Neural cell (in vitro differentiated cells): Measurements from ENCODE around the gene TMEM236. TPM values are rescaled to one million over a fixed set of nuclear protein-coding genes. Genes with fewer than 3 reads are reported as not detected.

Source experiments
- H2AFZ ChIP-seq: fragments of 200-600, 300-800 bp; sonication (generic), shearing (Covaris generic); 2 replicates; pipeline ENCODE4 v1.6.0; 2014; ENCODE audit warnings: low read depth, mild to moderate bottlenecking, antibody characterized with exemption, low read length, moderate library complexity
- H3F3A ChIP-seq: fragments of 200-600 bp; shearing (Covaris generic); 2 replicates; pipeline ENCODE4 v1.6.1; 2016; ENCODE audit warnings: mild to moderate bottlenecking, moderate library complexity, mixed read lengths, antibody characterized with exemption, low read length; ENCODE audit not compliant: insufficient read depth, poor library complexity, severe bottlenecking
- H3K27ac ChIP-seq: fragments of 200-600, 300-800 bp; sonication (generic), shearing (Covaris generic); 2 replicates; pipeline ENCODE4 v1.5.1; 2014; ENCODE audit warnings: mild to moderate bottlenecking, low read length, moderate library complexity
- H3K27me3 ChIP-seq: fragments of 300-800, 200-600 bp; sonication (generic), shearing (Covaris generic); 2 replicates; pipeline ENCODE4 v1.6.0; 2014; ENCODE audit warnings: mild to moderate bottlenecking, low read depth, low read length, moderate library complexity; ENCODE audit not compliant: insufficient read depth
- H3K36me3 ChIP-seq: fragments of 300-800, 200-600 bp; sonication (generic), shearing (Covaris generic); 2 replicates; pipeline ENCODE4 v1.5.1; 2014; ENCODE audit warnings: mild to moderate bottlenecking, antibody characterized with exemption, low read length, moderate library complexity; ENCODE audit not compliant: insufficient read depth
- H3K4me2 ChIP-seq: fragments of 300-800, 200-600 bp; sonication (generic), shearing (Covaris generic); 2 replicates; pipeline ENCODE4 v1.6.0; 2014; ENCODE audit warnings: mild to moderate bottlenecking, low read length
- H3K4me3 ChIP-seq: fragments of 300-800, 200-600 bp; sonication (generic), shearing (Covaris generic); 2 replicates; pipeline ENCODE4 v1.5.1; 2014; ENCODE audit warnings: mild to moderate bottlenecking, low read length, moderate library complexity
- H3K79me2 ChIP-seq: fragments of 200-600 bp; shearing (Covaris generic); replicated peaks from 2 replicates; pipeline ENCODE4 v1.6.0; 2014; ENCODE audit warnings: mild to moderate bottlenecking, low read length, moderate library complexity; ENCODE audit not compliant: insufficient read depth
- H3K9ac ChIP-seq: fragments of 300-800, 200-600 bp; sonication (generic), shearing (Covaris generic); 2 replicates; pipeline ENCODE4 v1.6.1; 2016; ENCODE audit warnings: mild to moderate bottlenecking, low read length, mixed read lengths
- H3K9me2 ChIP-seq: fragments of 200-600 bp; shearing (Covaris generic); 2 replicates; pipeline ENCODE4 v1.6.1; 2016; ENCODE audit warnings: mild to moderate bottlenecking, low read length, mixed read lengths; ENCODE audit not compliant: insufficient read depth
- H3K9me3 ChIP-seq: fragments of 200-600, 300-800 bp; sonication (generic), shearing (Covaris generic); 2 replicates; pipeline ENCODE4 v1.6.1; 2016; ENCODE audit warnings: mild to moderate bottlenecking, mixed run types, low read length, moderate library complexity, mixed read lengths
- H4K20me1 ChIP-seq: fragments of 200-600 bp; shearing (Covaris generic); 2 replicates; pipeline ENCODE4 v1.6.1; 2016; ENCODE audit warnings: mild to moderate bottlenecking, mixed run types; ENCODE audit not compliant: insufficient read depth
- EP300 ChIP-seq: fragments of 450-650 bp; conservative IDR thresholded peaks from 2 replicates; pipeline ENCODE4 v1.6.1; 2014; ENCODE audit warnings: antibody characterized with exemption, mild to moderate bottlenecking, moderate library complexity; ENCODE audit not compliant: poor library complexity, severe bottlenecking
- EZH2 ChIP-seq: fragments of 200-600, 300-800 bp; shearing (Covaris generic), sonication (generic); IDR thresholded peaks from 2 replicates; pipeline ENCODE4 v1.6.1; 2014; ENCODE audit warnings: antibody characterized with exemption, low read length, borderline replicate concordance, mild to moderate bottlenecking; ENCODE audit not compliant: insufficient read depth, poor library complexity, severe bottlenecking
- MXI1 ChIP-seq: fragments of 450-650 bp; conservative IDR thresholded peaks from 2 replicates; pipeline ENCODE4 v1.6.1; 2014; ENCODE audit warnings: antibody characterized with exemption, mild to moderate bottlenecking; ENCODE audit not compliant: poor library complexity, severe bottlenecking
- POLR2AphosphoS5 ChIP-seq: IDR thresholded peaks from 2 replicates; pipeline ENCODE4 v1.6.1; 2012
- RAD21 ChIP-seq: fragments of 450-650 bp; conservative IDR thresholded peaks from 2 replicates; pipeline ENCODE4 v1.6.1; 2014; ENCODE audit warnings: antibody characterized with exemption, mild to moderate bottlenecking, moderate library complexity
- SMC3 ChIP-seq: fragments of 450-650 bp; conservative IDR thresholded peaks from 2 replicates; pipeline ENCODE4 v1.6.1; 2014; ENCODE audit warnings: antibody characterized with exemption, mild to moderate bottlenecking, moderate library complexity; ENCODE audit not compliant: poor library complexity
- TAF1 ChIP-seq: IDR thresholded peaks from 2 replicates; pipeline ENCODE4 v1.6.1; 2012; ENCODE audit warnings: low read depth
- polyA plus RNA-seq: library from polyadenylated mRNA; depleted of rRNA; stranded (reverse); fragments of >200 nt; gene quantifications from 2 replicates; pipeline ENCODE4 v1.2.3, GENCODE V29; 2014
- TF ChIP-seq, protein P1 (sequence below): IDR thresholded peaks from 2 replicates; pipeline ENCODE4 v1.6.1; 2012; ENCODE audit warnings: borderline replicate concordance
- TF ChIP-seq, protein P2 (sequence below): fragments of 450-650 bp; IDR thresholded peaks from 2 replicates; pipeline ENCODE4 v1.5.1; 2014; ENCODE audit warnings: antibody characterized with exemption, mild to moderate bottlenecking, moderate library complexity; ENCODE audit not compliant: poor library complexity, severe bottlenecking

Gene TMEM236
- polyA plus RNA-seq, 1 donor from 2014 or later, result 0.10 TPM

DNA sequence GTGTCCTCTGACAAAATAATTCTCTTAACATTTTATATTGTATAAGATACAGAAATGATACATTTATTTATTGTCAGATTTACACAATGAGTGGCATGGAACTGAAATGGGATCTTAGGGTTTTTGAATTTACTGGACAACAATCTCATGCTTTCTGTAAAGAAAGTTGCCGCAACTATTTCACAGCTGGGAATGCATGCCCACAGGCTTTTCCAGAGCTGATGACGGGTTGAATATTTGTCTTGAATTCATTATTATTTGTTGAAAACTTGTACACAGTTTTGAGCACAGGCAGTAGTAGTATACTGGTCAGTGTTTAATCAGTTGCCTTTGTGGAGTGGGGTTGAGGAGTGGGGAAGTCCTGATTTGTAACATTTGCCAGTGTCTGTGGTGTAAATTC, 36.6 kb downstream of the TMEM236 start:
- H3K4me3 ChIP-seq, result no peak overlapping the region
- no peaks in the 10 kb centered on the region for H3K27me3 ChIP-seq
- H3F3A ChIP-seq, result no peaks in the 10 kb centered on the region
- TF ChIP-seq EP300 (no peak), SMC3 (no peak), RAD21 (no peak), POLR2AphosphoS5 (no peak), TAF1 (no peak), MXI1 (no peak), EZH2 (no peak)
- TF ChIP-seq, protein P1, sequence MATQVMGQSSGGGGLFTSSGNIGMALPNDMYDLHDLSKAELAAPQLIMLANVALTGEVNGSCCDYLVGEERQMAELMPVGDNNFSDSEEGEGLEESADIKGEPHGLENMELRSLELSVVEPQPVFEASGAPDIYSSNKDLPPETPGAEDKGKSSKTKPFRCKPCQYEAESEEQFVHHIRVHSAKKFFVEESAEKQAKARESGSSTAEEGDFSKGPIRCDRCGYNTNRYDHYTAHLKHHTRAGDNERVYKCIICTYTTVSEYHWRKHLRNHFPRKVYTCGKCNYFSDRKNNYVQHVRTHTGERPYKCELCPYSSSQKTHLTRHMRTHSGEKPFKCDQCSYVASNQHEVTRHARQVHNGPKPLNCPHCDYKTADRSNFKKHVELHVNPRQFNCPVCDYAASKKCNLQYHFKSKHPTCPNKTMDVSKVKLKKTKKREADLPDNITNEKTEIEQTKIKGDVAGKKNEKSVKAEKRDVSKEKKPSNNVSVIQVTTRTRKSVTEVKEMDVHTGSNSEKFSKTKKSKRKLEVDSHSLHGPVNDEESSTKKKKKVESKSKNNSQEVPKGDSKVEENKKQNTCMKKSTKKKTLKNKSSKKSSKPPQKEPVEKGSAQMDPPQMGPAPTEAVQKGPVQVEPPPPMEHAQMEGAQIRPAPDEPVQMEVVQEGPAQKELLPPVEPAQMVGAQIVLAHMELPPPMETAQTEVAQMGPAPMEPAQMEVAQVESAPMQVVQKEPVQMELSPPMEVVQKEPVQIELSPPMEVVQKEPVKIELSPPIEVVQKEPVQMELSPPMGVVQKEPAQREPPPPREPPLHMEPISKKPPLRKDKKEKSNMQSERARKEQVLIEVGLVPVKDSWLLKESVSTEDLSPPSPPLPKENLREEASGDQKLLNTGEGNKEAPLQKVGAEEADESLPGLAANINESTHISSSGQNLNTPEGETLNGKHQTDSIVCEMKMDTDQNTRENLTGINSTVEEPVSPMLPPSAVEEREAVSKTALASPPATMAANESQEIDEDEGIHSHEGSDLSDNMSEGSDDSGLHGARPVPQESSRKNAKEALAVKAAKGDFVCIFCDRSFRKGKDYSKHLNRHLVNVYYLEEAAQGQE, result no peak
- TF ChIP-seq, protein P2, sequence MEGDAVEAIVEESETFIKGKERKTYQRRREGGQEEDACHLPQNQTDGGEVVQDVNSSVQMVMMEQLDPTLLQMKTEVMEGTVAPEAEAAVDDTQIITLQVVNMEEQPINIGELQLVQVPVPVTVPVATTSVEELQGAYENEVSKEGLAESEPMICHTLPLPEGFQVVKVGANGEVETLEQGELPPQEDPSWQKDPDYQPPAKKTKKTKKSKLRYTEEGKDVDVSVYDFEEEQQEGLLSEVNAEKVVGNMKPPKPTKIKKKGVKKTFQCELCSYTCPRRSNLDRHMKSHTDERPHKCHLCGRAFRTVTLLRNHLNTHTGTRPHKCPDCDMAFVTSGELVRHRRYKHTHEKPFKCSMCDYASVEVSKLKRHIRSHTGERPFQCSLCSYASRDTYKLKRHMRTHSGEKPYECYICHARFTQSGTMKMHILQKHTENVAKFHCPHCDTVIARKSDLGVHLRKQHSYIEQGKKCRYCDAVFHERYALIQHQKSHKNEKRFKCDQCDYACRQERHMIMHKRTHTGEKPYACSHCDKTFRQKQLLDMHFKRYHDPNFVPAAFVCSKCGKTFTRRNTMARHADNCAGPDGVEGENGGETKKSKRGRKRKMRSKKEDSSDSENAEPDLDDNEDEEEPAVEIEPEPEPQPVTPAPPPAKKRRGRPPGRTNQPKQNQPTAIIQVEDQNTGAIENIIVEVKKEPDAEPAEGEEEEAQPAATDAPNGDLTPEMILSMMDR, result no peak
- H3K4me2 ChIP-seq, result no peak overlapping the region
- H4K20me1 ChIP-seq, result no peaks in the 10 kb centered on the region
- H3K9me3 ChIP-seq, result no peaks in the 10 kb centered on the region
- H3K9me2 ChIP-seq, result no peaks in the 10 kb centered on the region
- no peaks in the 10 kb centered on the region for H3K79me2 ChIP-seq
- H2AFZ ChIP-seq, result no peak overlapping the region
- H3K27ac ChIP-seq, result no peak overlapping the region
- no peaks in the 10 kb centered on the region for H3K36me3 ChIP-seq
- no peak overlapping the region for H3K9ac ChIP-seq

DNA sequence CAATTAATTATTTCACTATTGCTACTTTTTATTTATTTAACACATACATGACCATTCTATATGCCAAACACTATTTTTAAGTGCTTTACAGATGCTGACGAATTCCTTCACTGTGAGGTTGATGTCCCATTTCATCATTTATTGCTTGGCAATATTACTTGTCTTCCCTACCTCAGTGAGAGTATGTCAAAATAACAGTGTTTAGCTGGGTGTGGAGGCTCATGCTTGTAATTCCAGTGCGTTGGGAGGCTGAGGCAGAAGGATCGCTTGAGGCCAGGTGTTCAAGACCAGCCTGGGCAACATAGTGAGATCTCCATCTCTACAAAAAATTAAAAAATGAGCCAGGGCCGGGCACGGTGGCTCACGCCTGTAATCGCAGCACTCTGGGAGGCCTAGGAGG, 37.4 kb downstream of the TMEM236 start:
- Histone ChIP-seq H2AFZ (no peak overlapping the region), H4K20me1 (no peaks in the 10 kb centered on the region), H3K9me3 (no peaks in the 10 kb centered on the region), H3K4me2 (no peak overlapping the region), H3K27me3 (no peaks in the 10 kb centered on the region), H3K36me3 (no peaks in the 10 kb centered on the region), H3F3A (no peaks in the 10 kb centered on the region), H3K9me2 (no peaks in the 10 kb centered on the region), H3K27ac (no peak overlapping the region), H3K4me3 (no peak overlapping the region), H3K9ac (no peak overlapping the region), H3K79me2 (no peaks in the 10 kb centered on the region)
- TF ChIP-seq SMC3, result no peak
- no peak for TF ChIP-seq EZH2
- TF ChIP-seq TAF1, result no peak
- no peak for TF ChIP-seq POLR2AphosphoS5
- no peak for TF ChIP-seq MXI1
- TF ChIP-seq, protein P1, result no peak
- no peak for TF ChIP-seq RAD21
- TF ChIP-seq, protein P2, result no peak
- TF ChIP-seq EP300, result no peak
